Stimulated activated naive B cell treated with anti-CD40 and anti-IgM and Interleukin-4, amounts not matched to agents 10 μg/mL and 1 μg/mL and 100 μg/mL, for 72 hours (primary cell): Measurements from ENCODE around the gene ANKRD63.

Experiments used
- ATAC-seq, 2 donors: fragments of 150-1000 bp; cut with Tn5 transposase; replicated peaks; 2 replicates each; pipeline ENCODE4 v1.10.0; 2021; ENCODE audit warnings: moderate library complexity in 1 of 2
- DNase-seq: peaks from one replicate; pipeline ENCODE4 v3.0.0; 2021
- H3K27ac Mint-ChIP-seq: one replicate; pipeline ENCODE4 v1.8.0; 2022; ENCODE audit warnings: mild to moderate bottlenecking, mixed read lengths
- H3K27me3 Mint-ChIP-seq, 2 donors: one replicate each; pipeline ENCODE4 v1.8.0; 2022; ENCODE audit warnings: mixed read lengths in 2 of 2
- H3K36me3 Mint-ChIP-seq, 2 donors: one replicate each; pipeline ENCODE4 v1.8.0; 2022; ENCODE audit warnings: mixed read lengths in 2 of 2, mild to moderate bottlenecking in 1 of 2
- H3K4me1 Mint-ChIP-seq, 2 donors: one replicate each; pipeline ENCODE4 v1.8.0; 2022; ENCODE audit warnings: mixed read lengths in 2 of 2, mild to moderate bottlenecking in 1 of 2
- H3K4me3 Mint-ChIP-seq, 2 donors: one replicate each; pipeline ENCODE4 v1.8.0; 2022; ENCODE audit warnings: mild to moderate bottlenecking in 2 of 2, mixed read lengths in 2 of 2, moderate library complexity in 1 of 2
- H3K9me3 Mint-ChIP-seq, 2 donors: one replicate each; pipeline ENCODE4 v1.8.0; 2022; ENCODE audit warnings: mixed read lengths in 2 of 2, mild to moderate bottlenecking in 1 of 2

ANKRD63 gene

DNA sequence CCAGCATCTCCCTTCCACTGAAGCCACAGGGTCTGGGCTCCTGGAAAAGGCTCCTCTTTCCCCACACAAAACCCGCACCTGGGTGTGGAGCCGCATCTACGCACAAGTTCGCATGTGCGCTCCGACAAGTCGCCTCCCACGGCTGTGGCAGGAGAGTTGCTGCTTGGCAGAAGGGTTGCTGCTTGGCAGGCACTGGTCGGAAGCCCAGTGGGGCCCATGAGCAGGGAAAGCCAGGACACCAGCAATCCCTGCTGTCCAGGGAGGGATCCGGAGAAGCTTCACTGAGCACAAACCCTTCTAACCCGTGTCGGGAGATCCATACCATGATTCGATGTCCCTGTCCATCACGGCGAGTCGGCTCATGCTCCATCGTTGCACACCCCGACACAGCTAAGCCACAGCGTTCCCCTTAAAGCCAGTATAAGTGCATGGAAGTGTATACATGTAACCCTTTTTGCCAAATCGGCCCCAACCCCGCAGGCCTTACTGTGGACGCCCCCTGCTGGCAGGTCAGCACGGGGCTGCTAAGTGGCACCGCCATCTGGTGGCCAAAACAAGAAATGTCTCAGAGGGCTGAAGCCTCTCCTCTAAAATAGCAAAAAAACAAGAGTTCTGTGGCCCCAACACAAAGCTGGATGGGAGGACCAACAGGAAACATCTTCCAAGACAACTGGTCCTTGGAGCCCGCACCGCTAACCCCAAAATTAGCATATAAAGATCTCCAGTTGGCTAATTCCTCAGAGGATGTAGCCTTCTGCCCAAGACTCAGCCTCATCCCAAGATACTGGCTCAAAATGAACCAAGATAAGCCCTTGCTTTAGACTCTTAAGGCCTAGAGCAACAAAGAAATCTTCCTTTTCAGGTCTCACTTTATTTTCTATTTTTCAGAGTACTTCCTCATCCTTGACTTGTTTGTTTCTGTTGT is 8.3 kb downstream of the ANKRD63 start:
- no peak overlapping the region for H3K4me3 Mint-ChIP-seq
- no peaks in the 10 kb centered on the region for H3K36me3 Mint-ChIP-seq
- DNase-seq: peak; percentile 78
- peak; percentile 66 to 70 for ATAC-seq
- H3K27ac Mint-ChIP-seq: no peak overlapping the region
- peaks cover 18 to 37% of the 10 kb centered on the region in 2 donors for H3K27me3 Mint-ChIP-seq
- no peaks in the 10 kb centered on the region for H3K9me3 Mint-ChIP-seq
- peaks cover 20 to 27% of the 10 kb centered on the region in 2 donors for H3K4me1 Mint-ChIP-seq

DNA sequence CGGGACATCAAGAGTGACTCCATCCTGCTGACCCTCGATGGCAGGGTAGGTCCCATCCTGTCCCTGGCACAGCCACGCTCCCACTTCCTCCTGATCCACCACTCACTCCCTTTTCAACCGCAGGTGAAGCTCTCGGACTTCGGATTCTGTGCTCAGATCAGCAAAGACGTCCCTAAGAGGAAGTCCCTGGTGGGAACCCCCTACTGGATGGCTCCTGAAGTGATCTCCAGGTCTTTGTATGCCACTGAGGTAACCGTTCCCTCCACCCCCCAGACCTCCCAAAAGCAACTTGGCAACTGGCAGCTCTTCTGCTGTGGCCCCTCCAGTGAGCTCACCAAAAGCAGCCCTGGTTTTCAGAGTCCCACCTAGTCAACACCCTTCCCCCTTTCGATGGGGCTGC is 9.4 kb downstream of the ANKRD63 start:
- ATAC-seq (no peak), DNase-seq (no peak)
- Mint-ChIP-seq H3K27me3 (peaks cover 12 to 25% of the 10 kb centered on the region in 2 donors), H3K4me1 (peaks cover 20 to 27% of the 10 kb centered on the region in 2 donors), H3K36me3 (no peaks in the 10 kb centered on the region), H3K9me3 (no peaks in the 10 kb centered on the region), H3K4me3 (no peak overlapping the region), H3K27ac (no peak overlapping the region)

DNA sequence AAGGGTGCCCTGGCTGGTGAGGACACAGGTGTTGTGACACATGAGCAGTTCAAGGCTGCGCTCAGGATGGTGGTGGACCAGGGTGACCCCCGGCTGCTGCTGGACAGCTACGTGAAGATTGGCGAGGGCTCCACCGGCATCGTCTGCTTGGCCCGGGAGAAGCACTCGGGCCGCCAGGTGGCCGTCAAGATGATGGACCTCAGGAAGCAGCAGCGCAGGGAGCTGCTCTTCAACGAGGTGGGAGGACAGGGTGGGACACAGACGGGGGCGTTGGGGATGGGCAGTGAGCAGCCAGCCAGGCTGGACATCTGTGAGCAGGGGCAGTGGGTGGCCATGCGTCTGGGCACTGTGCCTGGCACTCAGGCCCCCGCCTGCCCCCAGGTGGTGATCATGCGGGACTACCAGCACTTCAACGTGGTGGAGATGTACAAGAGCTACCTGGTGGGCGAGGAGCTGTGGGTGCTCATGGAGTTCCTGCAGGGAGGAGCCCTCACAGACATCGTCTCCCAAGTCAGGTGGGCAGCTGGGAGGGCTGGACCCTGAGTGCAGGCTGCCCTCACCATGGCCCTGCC is 10.3 kb downstream of the ANKRD63 start:
- H3K9me3 Mint-ChIP-seq: no peaks in the 10 kb centered on the region
- DNase-seq: no peak
- peak in 1 of 2 donors; percentile 27 for ATAC-seq
- no peak overlapping the region for H3K4me3 Mint-ChIP-seq
- no peaks in the 10 kb centered on the region for H3K36me3 Mint-ChIP-seq
- no peak overlapping the region for H3K27ac Mint-ChIP-seq
- H3K27me3 Mint-ChIP-seq: peaks cover 3 to 19% of the 10 kb centered on the region in 2 donors
- peaks cover 16 to 26% of the 10 kb centered on the region in 2 donors for H3K4me1 Mint-ChIP-seq

DNA sequence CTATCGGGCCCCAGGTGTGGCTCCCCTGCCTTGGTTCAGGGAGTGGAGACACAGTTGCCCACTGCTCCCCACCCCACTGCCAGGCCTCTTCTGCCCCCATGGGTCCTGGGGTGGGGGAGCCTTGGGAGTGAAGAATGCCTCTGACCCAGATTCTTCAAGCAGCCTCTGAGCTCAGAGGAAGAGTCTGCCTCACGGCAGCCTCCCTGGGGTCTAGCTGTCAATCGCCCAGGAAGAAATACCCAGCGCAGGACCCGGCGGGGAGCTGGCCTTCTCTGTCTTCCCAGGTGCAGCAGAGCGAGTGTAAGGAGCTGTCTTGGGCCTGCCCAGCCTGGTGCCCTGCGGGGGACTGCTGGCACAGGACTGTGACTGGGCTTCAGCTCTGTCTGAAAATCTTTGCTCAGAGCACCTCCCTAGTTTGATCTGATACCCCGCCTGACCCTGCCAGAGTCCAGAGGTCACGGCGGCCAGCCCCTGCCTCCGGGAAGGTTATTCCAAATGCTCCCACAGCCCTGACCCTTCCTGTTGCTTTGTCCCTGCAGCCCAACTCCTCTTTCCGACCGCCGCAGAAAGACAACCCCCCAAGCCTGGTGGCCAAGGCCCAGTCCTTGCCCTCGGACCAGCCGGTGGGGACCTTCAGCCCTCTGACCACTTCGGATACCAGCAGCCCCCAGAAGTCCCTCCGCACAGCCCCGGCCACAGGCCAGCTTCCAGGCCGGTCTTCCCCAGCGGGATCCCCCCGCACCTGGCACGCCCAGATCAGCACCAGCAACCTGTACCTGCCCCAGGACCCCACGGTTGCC is 11.0 kb downstream of the ANKRD63 start:
- Mint-ChIP-seq H3K27me3 (peaks cover 0 to 12% of the 10 kb centered on the region in 2 donors), H3K9me3 (no peaks in the 10 kb centered on the region), H3K4me1 (peaks cover 13 to 19% of the 10 kb centered on the region in 2 donors), H3K27ac (no peak overlapping the region), H3K36me3 (no peaks in the 10 kb centered on the region), H3K4me3 (no peak overlapping the region)
- ATAC-seq (no peak), DNase-seq (no peak)

DNA sequence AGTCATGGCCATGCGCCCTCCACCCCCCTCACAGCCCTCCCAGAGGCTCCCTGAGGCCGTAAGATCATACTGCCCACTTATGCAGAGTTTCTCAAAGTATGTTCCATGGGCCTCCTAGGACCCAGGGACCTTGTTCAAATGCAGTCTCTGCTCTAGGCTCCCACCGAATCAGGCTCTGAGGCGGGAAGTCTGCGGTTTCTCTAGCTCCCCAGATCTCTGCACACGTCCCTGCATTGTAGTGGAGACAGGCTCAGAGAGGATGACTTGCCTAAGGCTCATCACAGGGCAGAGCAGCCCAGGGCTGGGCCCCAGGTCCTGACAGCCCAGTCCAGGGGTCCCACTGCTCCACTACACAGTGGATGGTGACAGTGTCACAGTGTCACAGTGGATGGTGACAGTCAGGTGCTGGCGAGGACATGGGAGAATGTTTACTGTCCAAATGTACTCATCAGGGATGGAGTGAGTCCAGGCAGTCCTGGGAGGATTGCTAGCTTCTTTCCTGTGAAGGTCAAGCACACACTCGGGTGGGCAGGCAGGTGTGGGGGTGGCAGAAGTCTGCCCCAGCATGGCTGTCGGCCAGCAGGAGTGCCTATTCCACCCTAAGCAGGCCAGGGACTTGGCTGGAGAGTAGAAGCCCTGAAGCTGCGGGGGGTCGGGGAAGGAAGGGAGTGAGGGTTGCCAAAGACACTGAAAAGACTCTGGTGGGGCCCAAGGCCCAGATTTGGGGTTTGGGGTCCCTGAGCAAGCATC is 12.4 kb downstream of the ANKRD63 start:
- Mint-ChIP-seq H3K4me3 (no peak overlapping the region), H3K27ac (no peak overlapping the region), H3K36me3 (no peaks in the 10 kb centered on the region), H3K9me3 (no peaks in the 10 kb centered on the region), H3K4me1 (peaks cover 6 to 7% of the 10 kb centered on the region in 2 donors), H3K27me3 (no peaks in the 10 kb centered on the region)
- DNase-seq (no peak), ATAC-seq (no peak)

DNA sequence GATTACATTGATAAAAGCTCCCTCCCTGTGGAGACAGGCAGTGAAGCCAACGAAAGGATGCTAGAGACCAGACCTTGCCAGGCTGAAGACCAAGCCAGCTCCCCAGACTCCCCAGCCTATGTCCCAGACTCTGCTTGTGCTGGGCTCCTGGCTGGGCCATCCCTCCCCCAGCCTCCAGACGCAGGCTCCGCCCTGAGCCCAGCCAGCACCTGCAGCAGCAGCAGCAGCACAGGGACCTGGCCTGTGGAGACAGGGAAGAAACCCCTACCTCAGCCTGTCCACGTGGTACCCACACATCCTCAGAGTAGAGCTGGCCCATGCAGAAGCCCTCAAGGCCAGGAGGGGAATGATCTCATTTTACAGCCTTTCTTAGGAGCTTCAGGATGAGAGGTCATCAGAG is 13.3 kb downstream of the ANKRD63 start:
- H3K4me1 Mint-ChIP-seq: peaks cover 3% of the 10 kb centered on the region in 2 donors
- ATAC-seq (no peak), DNase-seq (no peak)
- no peak overlapping the region for H3K27ac Mint-ChIP-seq
- H3K27me3 Mint-ChIP-seq: no peaks in the 10 kb centered on the region
- H3K36me3 Mint-ChIP-seq: no peaks in the 10 kb centered on the region
- H3K4me3 Mint-ChIP-seq: no peak overlapping the region
- H3K9me3 Mint-ChIP-seq: no peaks in the 10 kb centered on the region

DNA sequence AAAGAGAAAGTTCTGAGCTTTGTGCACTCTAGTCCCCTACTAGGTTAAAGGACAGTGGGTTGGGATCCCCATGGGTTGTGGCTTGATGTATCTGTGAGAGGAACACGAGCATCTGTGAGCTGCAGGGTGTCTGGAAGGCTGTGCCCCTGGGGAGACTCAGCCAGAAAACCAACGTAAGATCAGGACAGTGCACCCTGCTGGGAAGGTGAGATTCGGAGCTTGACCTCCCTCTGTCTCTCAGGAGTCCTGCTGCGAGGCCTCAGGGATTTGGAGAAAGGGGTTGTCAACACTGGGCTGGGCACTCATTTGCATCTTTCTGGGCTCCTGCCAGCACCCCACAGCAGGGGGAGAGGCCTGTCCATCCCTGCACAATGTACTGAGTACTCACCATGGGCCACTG is 15.2 kb downstream of the ANKRD63 start:
- no peaks in the 10 kb centered on the region for H3K9me3 Mint-ChIP-seq
- no peak for ATAC-seq
- no peaks in the 10 kb centered on the region for H3K36me3 Mint-ChIP-seq
- no peaks in the 10 kb centered on the region for H3K4me1 Mint-ChIP-seq
- no peaks in the 10 kb centered on the region for H3K27me3 Mint-ChIP-seq
- H3K27ac Mint-ChIP-seq: no peak overlapping the region
- DNase-seq: no peak
- no peak overlapping the region for H3K4me3 Mint-ChIP-seq

DNA sequence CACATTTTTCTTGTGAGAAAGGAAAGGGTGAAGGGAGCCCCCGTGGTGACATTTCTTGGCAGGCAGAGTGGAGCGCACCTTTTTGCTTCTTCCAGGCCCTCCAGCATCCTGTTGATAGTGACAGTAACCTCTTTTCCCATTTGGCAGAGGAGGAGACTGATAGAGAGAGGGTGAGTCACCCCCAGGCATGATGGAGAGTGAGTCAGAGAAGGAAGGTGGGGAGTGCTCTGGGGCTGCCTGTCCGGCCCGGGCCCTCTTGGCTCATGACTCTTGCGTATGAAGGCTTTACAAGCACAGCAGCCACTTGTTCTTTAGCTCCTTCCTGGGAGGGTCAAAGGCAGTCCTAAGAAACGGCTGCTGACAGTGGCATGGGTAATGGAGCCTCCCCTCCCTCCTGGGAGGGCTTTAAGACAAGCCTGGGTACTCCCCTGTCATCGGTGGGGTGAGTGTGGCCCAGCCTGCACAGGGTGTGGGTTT is 16.0 kb downstream of the ANKRD63 start:
- H3K27me3 Mint-ChIP-seq: no peaks in the 10 kb centered on the region
- DNase-seq: no peak
- H3K9me3 Mint-ChIP-seq: no peaks in the 10 kb centered on the region
- no peaks in the 10 kb centered on the region for H3K36me3 Mint-ChIP-seq
- H3K27ac Mint-ChIP-seq: no peak overlapping the region
- ATAC-seq: no peak
- H3K4me3 Mint-ChIP-seq: no peak overlapping the region
- no peaks in the 10 kb centered on the region for H3K4me1 Mint-ChIP-seq

DNA sequence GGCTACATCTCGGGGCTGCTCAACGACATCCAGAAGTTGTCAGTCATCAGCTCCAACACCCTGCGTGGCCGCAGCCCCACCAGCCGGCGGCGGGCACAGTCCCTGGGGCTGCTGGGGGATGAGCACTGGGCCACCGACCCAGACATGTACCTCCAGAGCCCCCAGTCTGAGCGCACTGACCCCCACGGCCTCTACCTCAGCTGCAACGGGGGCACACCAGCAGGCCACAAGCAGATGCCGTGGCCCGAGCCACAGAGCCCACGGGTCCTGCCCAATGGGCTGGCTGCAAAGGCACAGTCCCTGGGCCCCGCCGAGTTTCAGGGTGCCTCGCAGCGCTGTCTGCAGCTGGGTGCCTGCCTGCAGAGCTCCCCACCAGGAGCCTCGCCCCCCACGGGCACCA is 17.0 kb downstream of the ANKRD63 start:
- H3K9me3 Mint-ChIP-seq: no peaks in the 10 kb centered on the region
- DNase-seq (no peak), ATAC-seq (no peak)
- no peak overlapping the region for H3K4me3 Mint-ChIP-seq
- no peaks in the 10 kb centered on the region for H3K36me3 Mint-ChIP-seq
- no peaks in the 10 kb centered on the region for H3K4me1 Mint-ChIP-seq
- no peak overlapping the region for H3K27ac Mint-ChIP-seq
- no peaks in the 10 kb centered on the region for H3K27me3 Mint-ChIP-seq

DNA sequence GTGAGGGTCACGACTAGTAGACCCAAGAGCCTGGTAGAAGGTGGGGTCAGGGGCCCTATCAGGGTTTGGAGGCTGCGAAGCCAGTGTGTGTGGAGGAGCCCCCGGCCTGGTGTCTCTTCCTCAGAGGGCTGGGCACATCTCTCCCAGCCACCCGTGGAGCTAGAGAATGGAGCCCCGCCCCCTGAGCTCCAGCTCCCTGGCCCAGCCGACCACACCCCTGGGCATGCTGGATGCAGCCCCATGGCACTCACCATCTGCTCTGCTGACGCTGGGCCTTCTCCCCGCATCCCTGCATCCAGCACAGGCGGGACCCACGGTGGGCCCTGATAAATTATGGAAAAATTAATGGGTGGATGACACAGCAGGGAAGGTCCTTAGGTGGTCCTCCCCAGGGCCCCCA is 17.5 kb downstream of the ANKRD63 start:
- Mint-ChIP-seq H3K27me3 (no peaks in the 10 kb centered on the region), H3K36me3 (no peaks in the 10 kb centered on the region)

DNA sequence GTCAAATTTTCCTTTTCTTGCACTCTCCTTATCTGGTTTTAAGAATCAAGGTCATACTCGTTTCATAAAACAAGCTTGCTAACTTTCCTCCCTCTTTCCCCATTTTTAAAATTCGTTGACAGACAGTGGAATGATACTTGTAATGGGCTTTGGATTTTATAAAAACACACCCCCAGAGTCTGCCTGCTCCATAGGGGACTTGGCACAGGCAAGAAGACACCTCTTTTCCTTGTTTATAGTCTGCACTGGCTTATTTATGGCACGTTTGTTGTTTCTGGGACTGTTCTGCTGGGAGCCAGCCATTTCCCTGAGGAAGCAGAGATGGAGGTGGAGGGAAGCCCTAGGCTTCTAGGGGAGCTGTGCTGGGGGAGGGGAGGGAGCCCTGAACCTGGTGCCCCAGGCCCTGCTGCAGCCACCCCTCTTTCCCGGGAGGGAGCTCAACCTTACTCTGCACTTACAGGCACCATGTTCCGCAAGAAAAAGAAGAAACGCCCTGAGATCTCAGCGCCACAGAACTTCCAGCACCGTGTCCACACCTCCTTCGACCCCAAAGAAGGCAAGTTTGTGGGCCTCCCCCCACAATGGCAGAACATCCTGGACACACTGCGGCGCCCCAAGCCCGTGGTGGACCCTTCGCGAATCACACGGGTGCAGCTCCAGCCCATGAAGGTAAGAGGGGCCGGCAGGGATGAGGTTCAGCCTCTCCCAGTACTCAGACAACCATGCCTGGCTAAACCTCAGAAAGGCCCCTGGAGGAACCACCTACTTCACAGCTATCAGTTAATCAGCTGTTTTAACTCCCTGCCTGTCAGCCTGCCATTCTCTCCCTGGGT is 18.3 kb downstream of the ANKRD63 start:
- H3K36me3 Mint-ChIP-seq: no peaks in the 10 kb centered on the region
- no peak overlapping the region for H3K27ac Mint-ChIP-seq
- no peaks in the 10 kb centered on the region for H3K4me1 Mint-ChIP-seq
- no peaks in the 10 kb centered on the region for H3K27me3 Mint-ChIP-seq
- no peaks in the 10 kb centered on the region for H3K9me3 Mint-ChIP-seq
- no peak for ATAC-seq
- no peak for DNase-seq
- H3K4me3 Mint-ChIP-seq: no peak overlapping the region

More for the DNA sequence above, 17.5 kb downstream of the ANKRD63 start:
- DNase-seq (no peak), ATAC-seq (no peak)
- H3K4me3 Mint-ChIP-seq: no peak overlapping the region
- no peaks in the 10 kb centered on the region for H3K4me1 Mint-ChIP-seq
- H3K27ac Mint-ChIP-seq: no peak overlapping the region
- H3K9me3 Mint-ChIP-seq: no peaks in the 10 kb centered on the region

DNA sequence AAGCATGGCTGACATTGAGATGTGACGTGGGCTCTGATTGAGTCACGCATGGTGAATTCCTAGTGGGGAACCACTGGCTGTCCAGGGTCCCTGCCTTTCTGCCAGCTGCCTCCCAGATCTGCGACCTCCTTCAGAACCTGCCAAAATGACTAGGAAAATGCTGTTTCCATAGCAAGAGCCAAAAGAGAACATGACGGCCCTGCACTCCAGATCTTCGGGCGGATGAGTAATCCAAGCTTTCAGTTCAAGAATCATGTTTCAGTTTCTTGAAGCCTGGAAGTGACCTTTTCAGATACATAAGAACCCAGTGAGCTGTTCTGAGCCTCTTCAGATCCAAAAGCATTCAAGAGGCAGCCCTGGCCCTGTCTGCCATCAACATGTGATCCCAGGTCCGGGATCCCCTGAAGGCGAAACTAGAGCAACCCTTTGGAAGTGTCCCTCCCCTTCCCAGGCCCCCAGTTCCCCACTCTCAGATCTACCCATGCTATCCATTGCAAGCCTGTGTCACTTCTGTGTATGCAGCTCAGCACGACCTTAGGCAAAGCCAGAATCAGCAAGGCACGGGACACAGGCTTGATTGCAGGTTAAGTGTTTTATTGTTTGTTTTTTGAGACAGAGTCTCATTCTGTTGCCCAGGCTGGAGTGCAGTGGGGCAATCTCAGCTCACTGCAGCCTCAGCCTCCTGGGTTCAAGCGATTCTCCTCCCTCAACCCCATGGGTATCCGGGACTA is 19.7 kb downstream of the ANKRD63 start:
- no peaks in the 10 kb centered on the region for H3K4me1 Mint-ChIP-seq
- no peaks in the 10 kb centered on the region for H3K9me3 Mint-ChIP-seq
- H3K36me3 Mint-ChIP-seq: no peaks in the 10 kb centered on the region
- peaks cover 5 to 6% of the 10 kb centered on the region in 2 donors for H3K27me3 Mint-ChIP-seq
- DNase-seq (no peak), ATAC-seq (no peak)
- no peak overlapping the region for H3K4me3 Mint-ChIP-seq
- no peak overlapping the region for H3K27ac Mint-ChIP-seq

DNA sequence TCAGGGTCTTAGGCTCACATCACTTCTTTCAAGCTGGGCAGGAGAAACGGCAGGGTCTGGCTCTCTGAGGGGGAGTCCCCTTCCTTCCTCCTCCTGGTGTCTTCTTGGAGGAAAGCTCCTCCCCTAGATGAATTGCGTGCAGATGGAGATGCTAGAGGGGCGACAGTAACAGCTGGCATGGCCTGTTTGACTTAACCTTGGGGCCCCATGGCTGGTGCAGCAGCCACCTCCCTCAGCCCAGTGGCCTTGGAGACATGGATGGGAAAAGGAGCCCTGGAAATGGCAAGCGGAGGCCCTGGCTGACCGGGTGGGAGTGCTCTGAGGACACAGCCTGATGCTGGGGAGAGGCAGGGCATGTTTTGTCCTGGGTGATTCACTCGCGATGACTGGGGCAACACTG is 23.8 kb downstream of the ANKRD63 start:
- no peak overlapping the region for H3K4me3 Mint-ChIP-seq
- DNase-seq (no peak), ATAC-seq (no peak)
- H3K36me3 Mint-ChIP-seq: no peaks in the 10 kb centered on the region
- no peaks in the 10 kb centered on the region for H3K4me1 Mint-ChIP-seq
- H3K9me3 Mint-ChIP-seq: no peaks in the 10 kb centered on the region
- H3K27me3 Mint-ChIP-seq: peaks cover 8 to 18% of the 10 kb centered on the region in 2 donors
- H3K27ac Mint-ChIP-seq: no peak overlapping the region
